Measurements from ENCODE around the gene C1QTNF6. TPM values are rescaled to one million over a fixed set of nuclear protein-coding genes. Genes with fewer than 3 reads are reported as not detected.
A peak's percentile ranks its signal among the peaks of the same experiment; 100 is the strongest.

C1QTNF6 gene
- total and polyA plus RNA-seq, 2 donors (not counting 3 experiments of a cell fraction or from before 2014, with no cell fraction given) = 20.2 to 27.6 TPM

GRCh38 chr22:37187552-37187890 is 526 bp downstream of the C1QTNF6 start:
- H2AFZ ChIP-seq (ENCODE audit: low read depth, low read length) = no peak overlapping the region
- H3K9ac ChIP-seq (replicated peaks; ENCODE audit: extremely low read depth, insufficient read depth, low read length) = peak overlapping the region; percentile 66
- peak overlapping the region; percentile 80 for H3K27ac ChIP-seq (ENCODE audit: insufficient read depth, low read depth, low read length)
- dilution Hi-C loops (cut with MboI; ENCODE audit: extremely low pct_ligation_motif_present, low sequenced_read_pairs) (no loop called here), intact Hi-C loops (cut with micrococcal nuclease) (no loop called here)
- FAIRE-seq (peak; percentile 94), DNase-seq (ENCODE audit: low read depth, low spot score) (peak; percentile 79)
- H4K20me1 ChIP-seq (replicated peaks; ENCODE audit: control insufficient read depth, extremely low read depth, insufficient read depth, low read length) = no peaks in the 10 kb centered on the region
- TF ChIP-seq EZH2 (IDR thresholded peaks at IDR 0.05; ENCODE audit: borderline replicate concordance, low read depth, low read length, severe bottlenecking) = no peak
- peak; percentile 15 for TF ChIP-seq GATA2 (IDR thresholded peaks at IDR 0.05; ENCODE audit: insufficient read depth, insufficient read length, low read depth, low read length)
- no peak for TF ChIP-seq POLR2AphosphoS5 (IDR thresholded peaks at IDR 0.05; ENCODE audit: insufficient read depth, low read depth, low read length)
- TF ChIP-seq FOS (IDR thresholded peaks at IDR 0.05; ENCODE audit: borderline replicate concordance, insufficient read depth, low read length) = no peak
- CTCF ChIA-PET = interaction anchor here (0.8 to 5.1 kb wide), 5 partner anchors 10 to 22 kb away, joined by 3 to 48 read pairs (median 4); no protein-coding TSS in a partner anchor
- peaks cover 41% of the 10 kb centered on the region for H3K4me1 ChIP-seq (ENCODE audit: control insufficient read depth, extremely low read depth, insufficient read depth, low read length)
- POLR2A ChIA-PET = interaction anchor here (1.1 to 1.3 kb wide), 2 partner anchors 9 to 10 kb away, joined by 3 read pairs; no protein-coding TSS in a partner anchor
- H3K9me3 ChIP-seq (replicated peaks; ENCODE audit: control insufficient read depth, insufficient read depth, low read length) = no peaks in the 10 kb centered on the region
- H3K79me2 ChIP-seq (ENCODE audit: control insufficient read depth, insufficient read depth, low read length) = no peaks in the 10 kb centered on the region
- H3K27me3 ChIP-seq (ENCODE audit: control insufficient read depth in 2 of 2, insufficient read depth in 2 of 2, low read length in 2 of 2) = no peaks in the 10 kb centered on the region
- H3K36me3 ChIP-seq (ENCODE audit: control insufficient read depth in 2 of 2, extremely low read depth in 1 of 2, insufficient read depth in 2 of 2, low read length in 2 of 2) = no peaks in the 10 kb centered on the region
- no TSS peak for BruUV-seq (replicated peaks)
- H3K4me2 ChIP-seq (ENCODE audit: insufficient read depth, low read length) = peak overlapping the region; percentile 54
- no peaks in the 10 kb centered on the region for H3K9me1 ChIP-seq (replicated peaks; ENCODE audit: control insufficient read depth, extremely low read depth, insufficient read depth, low read length)
- H3K4me3 ChIP-seq (replicated peaks in 1 of 3; ENCODE audit: insufficient read depth in 1 of 3, low read depth in 1 of 3, low read length in 3 of 3) = peak overlapping the region in 2 of 3 experiments; percentile 36 to 40

GRCh38 chr22:37186997-37187522 is 987 bp downstream of the C1QTNF6 start:
- BruUV-seq (replicated peaks) = TSS peak; percentile 60
- ChIA-PET CTCF (interaction anchor here (0.8 to 5.1 kb wide), 5 partner anchors 10 to 22 kb away, joined by 3 to 48 read pairs (median 4); no protein-coding TSS in a partner anchor), POLR2A (interaction anchor here (1.1 to 1.3 kb wide), 2 partner anchors 9 to 10 kb away, joined by 3 read pairs; no protein-coding TSS in a partner anchor)
- TF ChIP-seq EZH2 (IDR thresholded peaks at IDR 0.05; ENCODE audit: borderline replicate concordance, low read depth, low read length, severe bottlenecking) (no peak), GATA2 (IDR thresholded peaks at IDR 0.05; ENCODE audit: insufficient read depth, insufficient read length, low read depth, low read length) (no peak), POLR2AphosphoS5 (IDR thresholded peaks at IDR 0.05; ENCODE audit: insufficient read depth, low read depth, low read length) (no peak), MAX (IDR thresholded peaks at IDR 0.05; ENCODE audit: insufficient read depth, insufficient read length) (no peak), POLR2A (IDR thresholded peaks at IDR 0.05; ENCODE audit: low read depth, low read length) (no peak), CTCF (IDR thresholded peaks at IDR 0.05; ENCODE audit: extremely low read depth in 1 of 2, insufficient read depth in 1 of 2, low read depth in 1 of 2, low read length in 2 of 2) (no peak), FOS (IDR thresholded peaks at IDR 0.05; ENCODE audit: borderline replicate concordance, insufficient read depth, low read length) (no peak), MYC (IDR thresholded peaks at IDR 0.05; ENCODE audit: low read depth, low read length) (no peak), JUN (IDR thresholded peaks at IDR 0.05; ENCODE audit: borderline replicate concordance, insufficient read depth, insufficient read length, low read depth) (no peak)
- Histone ChIP-seq H3K4me1 (ENCODE audit: control insufficient read depth, extremely low read depth, insufficient read depth, low read length) (peaks cover 41% of the 10 kb centered on the region), H3K27ac (ENCODE audit: insufficient read depth, low read depth, low read length) (peak overlapping the region; percentile 80), H3K9ac (replicated peaks; ENCODE audit: extremely low read depth, insufficient read depth, low read length) (peak overlapping the region; percentile 66), H3K79me2 (ENCODE audit: control insufficient read depth, insufficient read depth, low read length) (no peaks in the 10 kb centered on the region), H3K9me3 (replicated peaks; ENCODE audit: control insufficient read depth, insufficient read depth, low read length) (no peaks in the 10 kb centered on the region), H3K4me3 (replicated peaks in 1 of 3; ENCODE audit: insufficient read depth in 1 of 3, low read depth in 1 of 3, low read length in 3 of 3) (peak overlapping the region in 2 of 3 experiments; percentile 36 to 40), H3K4me2 (ENCODE audit: insufficient read depth, low read length) (peak overlapping the region; percentile 54), H3K9me1 (replicated peaks; ENCODE audit: control insufficient read depth, extremely low read depth, insufficient read depth, low read length) (no peaks in the 10 kb centered on the region), H4K20me1 (replicated peaks; ENCODE audit: control insufficient read depth, extremely low read depth, insufficient read depth, low read length) (no peaks in the 10 kb centered on the region), H3K36me3 (ENCODE audit: control insufficient read depth in 2 of 2, extremely low read depth in 1 of 2, insufficient read depth in 2 of 2, low read length in 2 of 2) (no peaks in the 10 kb centered on the region), H3K27me3 (ENCODE audit: control insufficient read depth in 2 of 2, insufficient read depth in 2 of 2, low read length in 2 of 2) (no peaks in the 10 kb centered on the region), H2AFZ (ENCODE audit: low read depth, low read length) (no peak overlapping the region)
- intact Hi-C loops (cut with micrococcal nuclease) (no loop called here), dilution Hi-C loops (cut with MboI; ENCODE audit: extremely low pct_ligation_motif_present, low sequenced_read_pairs) (no loop called here)
- FAIRE-seq (no peak), DNase-seq (ENCODE audit: low read depth, low spot score) (peak; percentile 37)

Measured in endothelial cell of umbilical vein (primary cell).